Activated CD8-positive, alpha-beta T cell treated with anti-CD3 and anti-CD28 coated beads for 36 hours (primary cell): Measurements from ENCODE around the gene SLC24A5. TPM values are rescaled to one million over a fixed set of nuclear protein-coding genes. Genes with fewer than 3 reads are reported as not detected.

ENCODE experiments used
- ATAC-seq: fragments of 200-7000 bp; cut with Tn5 transposase; one replicate; pipeline ENCODE4 v1.10.0; 2021; ENCODE audit warnings: mild to moderate bottlenecking, moderate library complexity
- CTCF ChIA-PET: fragments of 350-600 bp; sonication (Branson Sonifier 250); formaldehyde crosslinking; loops from one replicate; lab custom pipeline; 2021; ENCODE audit warnings: antibody characterized with exemption; lab: Charles Lee
- POLR2A ChIA-PET: fragments of 350-600 bp; sonication (Branson Sonifier 250); formaldehyde crosslinking; loops from one replicate; lab custom pipeline; 2021; ENCODE audit warnings: antibody characterized with exemption; lab: Charles Lee
- DNase-seq: peaks from one replicate; pipeline ENCODE4 v3.0.0-alpha.2; 2020
- H3K27ac Mint-ChIP-seq: one replicate; pipeline ENCODE4 v1.8.0; 2021; ENCODE audit warnings: mild to moderate bottlenecking, mixed read lengths
- H3K27me3 Mint-ChIP-seq: one replicate; pipeline ENCODE4 v1.8.0; 2021; ENCODE audit warnings: mixed read lengths
- H3K36me3 Mint-ChIP-seq: one replicate; pipeline ENCODE4 v1.8.0; 2021; ENCODE audit warnings: low read depth, mixed read lengths
- H3K4me1 Mint-ChIP-seq: one replicate; pipeline ENCODE4 v1.8.0; 2021; ENCODE audit warnings: low read depth, mixed read lengths
- H3K4me3 Mint-ChIP-seq: one replicate; pipeline ENCODE4 v1.8.0; 2021; ENCODE audit warnings: mild to moderate bottlenecking, moderate library complexity, mixed read lengths
- H3K9me3 Mint-ChIP-seq: one replicate; pipeline ENCODE4 v1.8.0; 2021; ENCODE audit warnings: mixed read lengths
- intact Hi-C: fragments of 100-400 bp; cut with micrococcal nuclease; formaldehyde crosslinking; loops from one replicate; pipeline ENCODE4 v1.10.0; 2022
- total RNA-seq, 2 experiments: library from RNA; stranded (reverse); gene quantifications; one replicate each; pipeline ENCODE4 v1.2.3, GENCODE V29; 2021
- TF ChIP-seq, protein P1 (sequence below): fragments of 200-600 bp; IDR thresholded peaks from one replicate; pipeline ENCODE4 v1.8.0; 2022; ENCODE audit warnings: antibody characterized with exemption, mild to moderate bottlenecking

SLC24A5 gene
- total RNA-seq, 2 experiments from 2014 or later = not detected

GRCh38 chr15:48177383-48177765 is 56.6 kb downstream of the SLC24A5 start:
- Mint-ChIP-seq H3K36me3 (peaks cover 13% of the 10 kb centered on the region), H3K9me3 (peaks cover 8% of the 10 kb centered on the region), H3K27ac (peak overlapping the region; percentile 83), H3K4me3 (peak overlapping the region; percentile 85), H3K4me1 (peaks cover 29% of the 10 kb centered on the region), H3K27me3 (peaks cover 10% of the 10 kb centered on the region)
- intact Hi-C loops = no loop called here
- DNase-seq (peak; percentile 16), ATAC-seq (peak; percentile 62)
- POLR2A ChIA-PET = interaction anchor here (0.7 kb wide), 1 partner anchor 45 kb away, joined by 3 read pairs; no protein-coding TSS in a partner anchor
- TF ChIP-seq, protein P1, sequence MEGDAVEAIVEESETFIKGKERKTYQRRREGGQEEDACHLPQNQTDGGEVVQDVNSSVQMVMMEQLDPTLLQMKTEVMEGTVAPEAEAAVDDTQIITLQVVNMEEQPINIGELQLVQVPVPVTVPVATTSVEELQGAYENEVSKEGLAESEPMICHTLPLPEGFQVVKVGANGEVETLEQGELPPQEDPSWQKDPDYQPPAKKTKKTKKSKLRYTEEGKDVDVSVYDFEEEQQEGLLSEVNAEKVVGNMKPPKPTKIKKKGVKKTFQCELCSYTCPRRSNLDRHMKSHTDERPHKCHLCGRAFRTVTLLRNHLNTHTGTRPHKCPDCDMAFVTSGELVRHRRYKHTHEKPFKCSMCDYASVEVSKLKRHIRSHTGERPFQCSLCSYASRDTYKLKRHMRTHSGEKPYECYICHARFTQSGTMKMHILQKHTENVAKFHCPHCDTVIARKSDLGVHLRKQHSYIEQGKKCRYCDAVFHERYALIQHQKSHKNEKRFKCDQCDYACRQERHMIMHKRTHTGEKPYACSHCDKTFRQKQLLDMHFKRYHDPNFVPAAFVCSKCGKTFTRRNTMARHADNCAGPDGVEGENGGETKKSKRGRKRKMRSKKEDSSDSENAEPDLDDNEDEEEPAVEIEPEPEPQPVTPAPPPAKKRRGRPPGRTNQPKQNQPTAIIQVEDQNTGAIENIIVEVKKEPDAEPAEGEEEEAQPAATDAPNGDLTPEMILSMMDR = no peak
- CTCF ChIA-PET = interaction anchor here (0.8 to 2.8 kb wide), 2 partner anchors 9 to 109 kb away, joined by 3 to 5 read pairs; no protein-coding TSS in a partner anchor

DNA sequence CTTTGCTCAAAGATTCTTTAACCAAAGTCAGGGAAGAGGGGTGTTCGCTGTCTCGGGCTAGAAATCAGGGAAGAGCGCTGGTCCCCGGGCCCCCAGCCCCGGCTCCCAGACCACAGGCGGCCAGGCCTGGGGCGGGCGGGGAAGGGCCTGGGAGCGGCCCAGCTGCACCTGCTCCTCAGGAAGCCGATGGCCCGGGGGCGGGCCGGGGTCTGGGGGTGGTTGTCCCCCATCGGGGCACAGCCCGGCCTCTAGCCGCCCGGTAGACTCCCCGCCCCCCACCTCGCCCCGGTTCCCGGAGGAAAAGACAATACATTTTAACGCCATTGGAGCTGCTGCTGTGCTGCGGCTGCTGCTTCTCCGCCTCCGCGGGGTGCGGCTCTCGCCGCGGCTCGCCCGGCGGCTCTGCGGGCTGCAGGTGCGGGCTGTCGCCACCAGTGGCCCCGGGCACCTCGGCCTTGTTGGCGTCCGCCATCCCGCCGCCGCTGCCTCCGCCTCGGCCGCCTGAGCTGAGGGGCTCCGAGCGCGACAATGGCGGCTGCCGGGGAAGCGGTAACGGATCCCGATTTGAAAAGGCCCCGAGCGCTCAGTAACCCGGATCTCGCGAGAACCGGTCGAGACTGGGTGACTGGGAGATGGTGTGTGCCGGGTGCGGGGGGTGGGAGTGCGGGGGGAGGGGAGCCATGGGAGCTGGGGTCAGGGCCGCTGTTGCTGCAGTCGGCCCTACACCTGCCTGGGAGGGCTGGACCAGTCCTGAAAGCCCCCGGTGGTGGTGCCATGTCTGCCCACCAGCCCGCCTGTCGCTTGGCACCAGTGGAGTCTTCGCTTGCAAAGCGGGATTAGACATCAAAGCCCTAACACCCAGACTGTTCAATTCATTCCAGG is 57.2 kb downstream of the SLC24A5 start, which contains the start of gene MYEF2:
MYEF2 (minus strand) TSS at position 530 of the 882 bp plus-strand sequence; CDS start at position 472, 58 bp downstream.
- Mint-ChIP-seq H3K27ac (peak within 1 kb of the TSS; percentile 83), H3K4me1 (peaks cover 27% of the 10 kb centered on the region), H3K27me3 (peaks cover 12% of the 10 kb centered on the region), H3K36me3 (peaks cover 13% of the 10 kb centered on the region), H3K9me3 (peaks cover 3% of the 10 kb centered on the region), H3K4me3 (peak within 1 kb of the TSS; percentile 85)
- peak; percentile 94 for ATAC-seq
- TF ChIP-seq, protein P1 = no peak
- peak; percentile 86 for DNase-seq
- intact Hi-C loops = no loop called here
- ChIA-PET CTCF (interaction anchor here (2.8 kb wide), 1 partner anchor 10 kb away, joined by 5 read pairs; no protein-coding TSS in a partner anchor), POLR2A (interaction anchor here (0.7 to 1.1 kb wide), 2 partner anchors 45 to 154 kb away, joined by 3 read pairs; no protein-coding TSS in a partner anchor)

GRCh38 chr15:48178648-48178931 is 57.8 kb downstream of the SLC24A5 start:
- intact Hi-C loops = no loop called here
- Mint-ChIP-seq H3K36me3 (peaks cover 11% of the 10 kb centered on the region), H3K4me3 (peak overlapping the region; percentile 85), H3K27me3 (peaks cover 14% of the 10 kb centered on the region), H3K27ac (no peak overlapping the region), H3K9me3 (no peaks in the 10 kb centered on the region), H3K4me1 (peaks cover 24% of the 10 kb centered on the region)
- POLR2A ChIA-PET = interaction anchor here (1.1 kb wide), 1 partner anchor 154 kb away, joined by 3 read pairs; no protein-coding TSS in a partner anchor
- CTCF ChIA-PET = interaction anchor here (2.8 kb wide), 1 partner anchor 10 kb away, joined by 5 read pairs; no protein-coding TSS in a partner anchor
- DNase-seq (no peak), ATAC-seq (no peak)
- TF ChIP-seq, protein P1 = no peak

DNA sequence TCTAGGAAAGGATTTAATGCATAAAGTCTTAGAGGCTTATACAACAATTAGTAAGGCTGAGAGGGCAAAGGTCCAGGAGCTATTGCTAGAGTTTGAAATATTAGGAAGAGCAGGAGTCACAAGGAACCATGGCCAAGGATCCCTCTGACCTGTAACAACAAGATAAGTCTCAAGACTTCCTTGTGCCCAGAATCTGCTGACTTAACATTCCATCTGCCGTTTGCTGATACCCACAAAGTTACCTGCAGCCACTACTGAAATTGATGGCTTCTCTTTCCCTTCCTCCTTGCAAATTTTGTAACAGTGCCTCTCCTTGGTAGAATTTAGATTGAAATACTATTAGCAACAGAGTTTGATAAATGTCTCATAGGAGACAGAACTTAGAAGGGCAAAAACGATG is 62.0 kb downstream of the SLC24A5 start:
- ATAC-seq = no peak
- Mint-ChIP-seq H3K27me3 (peaks cover 23% of the 10 kb centered on the region), H3K9me3 (no peaks in the 10 kb centered on the region), H3K36me3 (no peaks in the 10 kb centered on the region), H3K4me1 (no peaks in the 10 kb centered on the region), H3K27ac (no peak overlapping the region), H3K4me3 (no peak overlapping the region)
- ChIA-PET POLR2A (no interaction called here), CTCF (interaction anchor here (1.1 kb wide), 1 partner anchor 104 kb away, joined by 3 read pairs; no protein-coding TSS in a partner anchor)
- DNase-seq = no peak
- intact Hi-C loops = no loop called here
- TF ChIP-seq, protein P1 = no peak

DNA sequence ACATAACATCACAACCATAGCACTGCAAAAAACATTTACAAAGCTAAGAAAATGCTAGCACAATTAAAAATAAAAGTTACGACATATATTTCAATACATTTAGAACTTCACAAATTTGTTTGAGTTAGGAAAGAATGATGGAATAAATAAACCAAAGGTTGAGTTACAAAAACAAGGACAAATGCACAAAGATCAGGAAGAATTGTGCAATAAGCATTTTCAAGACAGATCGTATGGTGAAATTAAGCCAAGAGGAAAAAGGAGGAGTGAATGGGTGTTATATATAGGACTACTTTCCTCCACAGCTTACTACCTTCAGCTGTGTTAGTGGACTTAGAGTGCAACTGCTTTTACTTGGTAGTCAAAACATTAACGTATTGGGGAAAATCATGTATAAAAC is 64.7 kb downstream of the SLC24A5 start:
- TF ChIP-seq, protein P1 = no peak
- H3K4me1 Mint-ChIP-seq = no peaks in the 10 kb centered on the region
- DNase-seq (no peak), ATAC-seq (no peak)
- H3K36me3 Mint-ChIP-seq = no peaks in the 10 kb centered on the region
- H3K27ac Mint-ChIP-seq = no peak overlapping the region
- H3K27me3 Mint-ChIP-seq = peaks cover 27% of the 10 kb centered on the region
- no peaks in the 10 kb centered on the region for H3K9me3 Mint-ChIP-seq
- intact Hi-C loops = no loop called here
- ChIA-PET CTCF (no interaction called here), POLR2A (no interaction called here)
- no peak overlapping the region for H3K4me3 Mint-ChIP-seq
